DOHH2 (cell line): ENCODE measurements around the gene PHYHIPL.

ENCODE experiments used
- H3F3A ChIP-seq: fragments of 200-600 bp; sonication (generic), shearing (Covaris generic); 2 replicates; pipeline ENCODE4 v1.6.0; 2016; ENCODE audit warnings: antibody characterized with exemption, mild to moderate bottlenecking; ENCODE audit not compliant: control insufficient read depth, insufficient read depth
- H3K27ac ChIP-seq: fragments of 200-600 bp; sonication (generic); 2 replicates; pipeline ENCODE4 v1.5.1; 2014; ENCODE audit warnings: low read depth, mild to moderate bottlenecking, low read length, moderate library complexity
- H3K27me3 ChIP-seq: fragments of 200-600 bp; sonication (generic); 2 replicates; pipeline ENCODE4 v1.6.1; 2014; ENCODE audit warnings: mild to moderate bottlenecking, low read length, mixed read lengths; ENCODE audit not compliant: control insufficient read depth
- H3K36me3 ChIP-seq: fragments of 200-600 bp; sonication (generic); 2 replicates; pipeline ENCODE4 v1.6.1; 2014; ENCODE audit warnings: mild to moderate bottlenecking, low read length, moderate library complexity, mixed read lengths; ENCODE audit not compliant: control insufficient read depth
- H3K4me1 ChIP-seq: fragments of 200-600 bp; sonication (generic); 2 replicates; pipeline ENCODE4 v1.6.1; 2014; ENCODE audit warnings: mild to moderate bottlenecking, low read length, mixed read lengths; ENCODE audit not compliant: control insufficient read depth
- H3K4me2 ChIP-seq: fragments of 200-600 bp; sonication (generic); 2 replicates; pipeline ENCODE4 v1.6.0; 2014; ENCODE audit warnings: mild to moderate bottlenecking, low read length, moderate library complexity
- H3K4me3 ChIP-seq: fragments of 200-600 bp; sonication (generic); 2 replicates; pipeline ENCODE4 v1.5.1; 2014; ENCODE audit warnings: mild to moderate bottlenecking, low read length, mixed read lengths
- H3K79me2 ChIP-seq: fragments of 200-600 bp; sonication (generic); 2 replicates; pipeline ENCODE4 v1.6.1; 2014; ENCODE audit warnings: mild to moderate bottlenecking, low read length, mixed read lengths; ENCODE audit not compliant: control insufficient read depth
- H3K9me2 ChIP-seq: fragments of 200-600 bp; sonication (generic); replicated peaks from 2 replicates; pipeline ENCODE4 v1.6.1; 2014; ENCODE audit warnings: mild to moderate bottlenecking, low read length, mixed read lengths; ENCODE audit not compliant: control insufficient read depth
- H3K9me3 ChIP-seq: fragments of 200-600 bp; sonication (generic); 2 replicates; pipeline ENCODE4 v1.6.1; 2014; ENCODE audit warnings: antibody characterized with exemption, low read length, mixed read lengths; ENCODE audit not compliant: control insufficient read depth, insufficient read depth
- H4K20me1 ChIP-seq: fragments of 200-600 bp; sonication (generic); 2 replicates; pipeline ENCODE4 v1.6.0; 2014; ENCODE audit warnings: low read depth, mild to moderate bottlenecking, antibody characterized with exemption, low read length, moderate library complexity; ENCODE audit not compliant: control insufficient read depth, insufficient read depth
- CTCF ChIP-seq: fragments of 200-600 bp; sonication (generic); IDR thresholded peaks from one replicate; pipeline ENCODE4 v1.5.1; 2014; ENCODE audit warnings: antibody characterized with exemption, mild to moderate bottlenecking, low read depth, low read length; ENCODE audit not compliant: poor library complexity, severe bottlenecking
- EZH2phosphoT487 ChIP-seq: fragments of 200-600 bp; sonication (generic); IDR thresholded peaks from 2 replicates; pipeline ENCODE4 v1.6.1; 2017; ENCODE audit warnings: borderline replicate concordance, mild to moderate bottlenecking, antibody characterized with exemption, low read length, moderate library complexity, mixed read lengths

Gene PHYHIPL

GRCh38 chr10:59143544-59143943 lies 32.9 kb upstream of the PHYHIPL start:
- Histone ChIP-seq H3K9me2 (no peaks in the 10 kb centered on the region), H3K4me1 (peaks cover 6% of the 10 kb centered on the region), H3K4me2 (no peak overlapping the region), H3K36me3 (no peaks in the 10 kb centered on the region), H3K79me2 (no peaks in the 10 kb centered on the region), H3K27ac (no peak overlapping the region), H3K27me3 (no peaks in the 10 kb centered on the region), H3F3A (no peaks in the 10 kb centered on the region), H4K20me1 (no peaks in the 10 kb centered on the region), H3K9me3 (peaks cover 5% of the 10 kb centered on the region; the same call in 1 of the 2 replicates), H3K4me3 (no peak overlapping the region)
- TF ChIP-seq EZH2phosphoT487 (no peak), CTCF (no peak)

- H3F3A ChIP-seq = no peaks in the 10 kb centered on the region
- H3K27ac ChIP-seq = no peak overlapping the region
- H3K9me2 ChIP-seq = no peaks in the 10 kb centered on the region
- no peak overlapping the region for H3K4me2 ChIP-seq
- H4K20me1 ChIP-seq = no peaks in the 10 kb centered on the region
- H3K79me2 ChIP-seq = no peaks in the 10 kb centered on the region
- H3K9me3 ChIP-seq = peaks cover 5% of the 10 kb centered on the region; the same call in 1 of the 2 replicates
- H3K27me3 ChIP-seq = no peaks in the 10 kb centered on the region
- no peak overlapping the region for H3K4me3 ChIP-seq
- TF ChIP-seq CTCF (no peak), EZH2phosphoT487 (no peak)
- peaks cover under 1% of the 10 kb centered on the region for H3K4me1 ChIP-seq
- no peaks in the 10 kb centered on the region for H3K36me3 ChIP-seq
Measured at GRCh38 chr10:59148701-59149100, 27.7 kb upstream of the PHYHIPL start.

- H3F3A ChIP-seq = no peaks in the 10 kb centered on the region
- no peaks in the 10 kb centered on the region for H3K79me2 ChIP-seq
- no peaks in the 10 kb centered on the region for H4K20me1 ChIP-seq
- H3K9me2 ChIP-seq = no peaks in the 10 kb centered on the region
- no peak overlapping the region for H3K27ac ChIP-seq
- no peak for TF ChIP-seq EZH2phosphoT487
- TF ChIP-seq CTCF = no peak
- H3K4me1 ChIP-seq = no peaks in the 10 kb centered on the region
- no peak overlapping the region for H3K4me3 ChIP-seq
- H3K27me3 ChIP-seq = no peaks in the 10 kb centered on the region
- H3K36me3 ChIP-seq = no peaks in the 10 kb centered on the region
- no peaks in the 10 kb centered on the region for H3K9me3 ChIP-seq
- no peak overlapping the region for H3K4me2 ChIP-seq
Measured at GRCh38 chr10:59155556-59155955, 20.9 kb upstream of the PHYHIPL start.
